K562 (cell line): ENCODE measurements around the gene TPO. TPM values are rescaled to one million over a fixed set of nuclear protein-coding genes. Genes with fewer than 3 reads are reported as not detected.

ENCODE experiments used
- ATAC-seq: fragments of 200-7000 bp; cut with Tn5 transposase; 3 replicates; pipeline ENCODE4 v1.9.1; 2020; ENCODE audit warnings: moderate library complexity
- BruUV-seq: library from RNA; stranded (reverse); fragments of 400-500 nt; replicated peaks from 2 replicates; lab custom pipeline; 2021; lab: Mats Ljungman, UMichigan
- CTCF ChIA-PET: fragments of 300-600 bp; formaldehyde crosslinking; extraction: SDS; loops from one replicate; lab custom pipeline; 2021; ENCODE audit warnings: low intra/inter-chr PET ratio; lab: Yijun Ruan, JAX
- POLR2A ChIA-PET: fragments of 300-600, 350-650 bp; sonication (Branson Sonifier 250); formaldehyde crosslinking; extraction: SDS; loops from one replicate; lab custom pipeline; 2021; ENCODE audit warnings: antibody characterized with exemption, inconsistent platforms; lab: Yijun Ruan, JAX
- DNase-seq, 4 experiments: peaks; one replicate each; pipeline versions ENCODE4 v3.0.0 to v3.0.0-alpha.2; 2011 to 2018; ENCODE audit warnings: low spot score in 3 of 4, mixed read lengths in 3 of 4; ENCODE audit errors: extremely low read depth in 1 of 4
- FAIRE-seq: peaks from 2 replicates; lab custom pipeline; 2011; peaks lifted over from hg19 to GRCh38; lab: Jason Lieb, UNC
- H2AFZ ChIP-seq: 2 replicates; pipeline ENCODE4 v1.6.0; 2011; ENCODE audit warnings: low read depth, low read length, control low read depth, inconsistent platforms
- H3K27ac ChIP-seq: fragments of 200-600 bp; 3 replicates; pipeline ENCODE4 v1.8.0; 2011; ENCODE audit warnings: low read depth, mild to moderate bottlenecking, control low read depth, inconsistent platforms, low read length, moderate library complexity, mixed read lengths; ENCODE audit errors: extremely low read depth
- H3K27me3 ChIP-seq, 2 experiments: fragments of 300-600 bp in 1 of 2; 2 replicates in 1 of 2; 3 replicates in 1 of 2; pipeline versions ENCODE4 v1.6.0 to v1.8.0; 2011; ENCODE audit warnings: inconsistent platforms in 2 of 2, low read length in 2 of 2, mild to moderate bottlenecking in 1 of 2, mixed read lengths in 1 of 2, moderate library complexity in 1 of 2; ENCODE audit not compliant: control insufficient read depth in 2 of 2, insufficient read depth in 2 of 2
- H3K36me3 ChIP-seq: fragments of 300-600 bp; 3 replicates; pipeline ENCODE4 v1.8.0; 2011; ENCODE audit warnings: mild to moderate bottlenecking, low read length, inconsistent platforms; ENCODE audit not compliant: control insufficient read depth, insufficient read depth
- H3K4me1 ChIP-seq, 2 experiments: fragments of 200-600 bp in 1 of 2; replicated peaks in 1 of 2; 2 replicates in 1 of 2; 3 replicates in 1 of 2; pipeline versions ENCODE4 v1.5.1 to v1.8.0; 2011; ENCODE audit warnings: inconsistent platforms in 2 of 2, low read length in 2 of 2, mild to moderate bottlenecking in 1 of 2, mixed read lengths in 1 of 2, moderate library complexity in 1 of 2; ENCODE audit not compliant: control insufficient read depth in 2 of 2, insufficient read depth in 2 of 2
- H3K4me2 ChIP-seq: 2 replicates; pipeline ENCODE4 v1.6.1; 2011; ENCODE audit warnings: low read length, control low read depth, inconsistent platforms, mixed read lengths; ENCODE audit not compliant: insufficient read depth
- H3K4me3 ChIP-seq: fragments of 200-600 bp; sonication (generic), shearing (Covaris generic); 2 replicates; pipeline ENCODE4 v1.5.1; 2016; ENCODE audit warnings: control low read depth, inconsistent platforms
- H3K79me2 ChIP-seq: fragments of 200-600 bp; 3 replicates; pipeline ENCODE4 v1.8.0; 2011; ENCODE audit warnings: low read length, inconsistent platforms; ENCODE audit not compliant: control insufficient read depth, insufficient read depth
- H3K9ac ChIP-seq, 2 experiments: 2 replicates each; pipeline versions ENCODE4 v1.6.0 to v1.6.1; 2011; ENCODE audit warnings: low read depth in 2 of 2, low read length in 2 of 2, control low read depth in 1 of 2, inconsistent platforms in 1 of 2, mild to moderate bottlenecking in 1 of 2, mixed read lengths in 1 of 2; ENCODE audit not compliant: insufficient read depth in 1 of 2
- H3K9me1 ChIP-seq: one replicate; pipeline ENCODE4 v1.6.0; 2011; ENCODE audit warnings: inconsistent platforms, mild to moderate bottlenecking, low read length, moderate library complexity; ENCODE audit not compliant: control insufficient read depth, insufficient read depth
- H3K9me3 ChIP-seq: replicated peaks from 2 replicates; pipeline ENCODE4 v1.5.1; 2011; ENCODE audit warnings: low read depth, low read length, inconsistent platforms; ENCODE audit not compliant: control insufficient read depth, insufficient read depth
- H4K20me1 ChIP-seq: replicated peaks from 2 replicates; pipeline ENCODE4 v1.6.1; 2011; ENCODE audit warnings: low read length, inconsistent platforms, mixed read lengths; ENCODE audit not compliant: control insufficient read depth, insufficient read depth
- DPF2 ChIP-seq: fragments of 450-650 bp; IDR thresholded peaks from 2 replicates; pipeline ENCODE4 v1.6.1; 2016
- XRCC4 ChIP-seq: IDR thresholded peaks from one replicate; pipeline ENCODE4 v1.6.1; 2011; ENCODE audit not compliant: insufficient read depth, insufficient read length; ENCODE audit errors: extremely low read depth
- ZC3H11A ChIP-seq: IDR thresholded peaks from 2 replicates; pipeline ENCODE4 v1.6.1; 2012; ENCODE audit warnings: low read depth, low read length, improper control_type of control experiment
- WGBS: fragments of 100-300 bp; shearing (Covaris generic); methylation state at CpG from one replicate; pipeline ENCODE4 v1.1.6; 2016; ENCODE audit warnings: low coverage, mixed read lengths; ENCODE audit not compliant: insufficient coverage; ENCODE audit errors: missing lambda C conversion rate; 5-methylcytosine and 5-hydroxymethylcytosine counted together
- in situ Hi-C: fragments of 300-500 bp; cut with MboI; formaldehyde crosslinking; loops from 4 replicates; pipeline ENCODE4 v1.15.0; 2018; ENCODE audit warnings: inconsistent platforms, mixed read lengths
- intact Hi-C: fragments of 100-400 bp; cut with micrococcal nuclease; formaldehyde crosslinking; loops from 2 replicates; pipeline ENCODE4 v1.14.2; 2022
- polyA plus RNA-seq, 8 experiments: library from polyadenylated mRNA; depleted of rRNA in 4 of 8; stranded (reverse) in 5 of 8; unstranded in 3 of 8; fragments of >200 nt; fragmentation: Nextera tagmentation in 2 of 8; fragmentation: Illumina TruSeq in 1 of 8; extraction: Ambion mirVana in 2 of 8; extraction: Trizol in 1 of 8; gene quantifications; 2 replicates each; pipeline versions ENCODE4 v1.2.1 to v1.2.3, GENCODE V29; 2011 to 2014; ENCODE audit warnings: inconsistent platforms in 1 of 8, missing spikeins in 1 of 8
- total RNA-seq, 7 experiments: library from RNA; depleted of rRNA in 6 of 7; stranded (reverse); fragments of >200 nt in 6 of 7; fragmentation: Illumina TruSeq in 2 of 7; extraction: Trizol in 2 of 7; gene quantifications; 2 replicates each; pipeline versions ENCODE4 v1.2.1 to v1.2.3, GENCODE V29; 2011 to 2021; ENCODE audit warnings: low replicate concordance in 1 of 7
- TF ChIP-seq, protein P1 (sequence below): fragments of 250-450 bp; sonication (Bioruptor Pico); IDR thresholded peaks from 2 replicates; pipeline ENCODE4 v1.5.0; 2021; ENCODE audit warnings: mild to moderate bottlenecking, moderate library complexity
- TF ChIP-seq, protein P2 (sequence below): sonication (generic); formaldehyde crosslinking; IDR thresholded peaks from 2 replicates; pipeline ENCODE4 v1.8.0; 2022; ENCODE audit warnings: mild to moderate bottlenecking, missing genetic modification reagents

Gene TPO
- total and polyA plus RNA-seq, 9 of the 15 experiments (the other 6 are each of a cell fraction or from before 2014, with no cell fraction given) = not detected

DNA sequence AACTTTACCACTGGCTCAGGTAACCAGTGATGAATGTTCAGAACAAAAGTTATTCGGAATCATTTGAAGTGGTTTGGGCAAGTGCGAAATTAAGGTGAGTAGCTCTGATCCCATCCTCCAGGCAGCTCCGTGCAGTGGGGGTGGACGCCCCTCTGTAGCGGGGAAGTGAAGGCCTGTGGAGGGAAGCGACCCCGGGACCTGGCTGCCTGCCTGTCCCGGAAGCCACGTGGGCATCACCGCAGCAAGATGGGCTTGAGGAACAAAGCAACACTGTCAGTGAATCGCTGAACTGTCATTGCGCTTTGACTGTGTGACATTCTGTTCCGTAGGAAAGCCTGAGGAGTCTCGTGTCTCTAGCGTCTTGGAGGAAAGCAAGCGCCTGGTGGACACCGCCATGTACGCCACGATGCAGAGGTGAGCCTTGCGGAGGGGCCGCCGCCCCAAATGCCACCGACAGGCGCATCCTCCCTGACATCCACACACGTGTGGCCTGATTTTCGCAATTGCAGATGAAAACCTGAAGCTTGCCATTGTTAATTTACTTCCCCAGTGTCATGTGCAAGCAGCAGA lies 9.5 kb downstream of the TPO start:
- intact Hi-C loops = no loop called here
- no TSS peak for BruUV-seq
- H2AFZ ChIP-seq = no peak overlapping the region
- no peak overlapping the region for H3K4me2 ChIP-seq
- ChIA-PET POLR2A (no interaction called here), CTCF (no interaction called here)
- FAIRE-seq (no peak), ATAC-seq (no peak), DNase-seq (no peak)
- H3K27me3 ChIP-seq = peaks cover 0 to 32% of the 10 kb centered on the region in 2 experiments; a peak in 3 of 5 replicates
- no peak overlapping the region for H3K27ac ChIP-seq
- 2% methylated on average over 25 of the region's 26 CpGs for WGBS
- H3K36me3 ChIP-seq = no peaks in the 10 kb centered on the region
- in situ Hi-C loops = no loop called here
- H3K9me1 ChIP-seq = no peaks in the 10 kb centered on the region
- no peaks in the 10 kb centered on the region for H3K79me2 ChIP-seq
- no peaks in the 10 kb centered on the region for H3K9me3 ChIP-seq
- no peaks in the 10 kb centered on the region for H3K4me1 ChIP-seq
- no peak overlapping the region for H3K4me3 ChIP-seq
- H3K9ac ChIP-seq = no peak overlapping the region
- H4K20me1 ChIP-seq = no peaks in the 10 kb centered on the region
- TF ChIP-seq ZC3H11A (no peak), DPF2 (no peak), XRCC4 (no peak)
- TF ChIP-seq, protein P1, sequence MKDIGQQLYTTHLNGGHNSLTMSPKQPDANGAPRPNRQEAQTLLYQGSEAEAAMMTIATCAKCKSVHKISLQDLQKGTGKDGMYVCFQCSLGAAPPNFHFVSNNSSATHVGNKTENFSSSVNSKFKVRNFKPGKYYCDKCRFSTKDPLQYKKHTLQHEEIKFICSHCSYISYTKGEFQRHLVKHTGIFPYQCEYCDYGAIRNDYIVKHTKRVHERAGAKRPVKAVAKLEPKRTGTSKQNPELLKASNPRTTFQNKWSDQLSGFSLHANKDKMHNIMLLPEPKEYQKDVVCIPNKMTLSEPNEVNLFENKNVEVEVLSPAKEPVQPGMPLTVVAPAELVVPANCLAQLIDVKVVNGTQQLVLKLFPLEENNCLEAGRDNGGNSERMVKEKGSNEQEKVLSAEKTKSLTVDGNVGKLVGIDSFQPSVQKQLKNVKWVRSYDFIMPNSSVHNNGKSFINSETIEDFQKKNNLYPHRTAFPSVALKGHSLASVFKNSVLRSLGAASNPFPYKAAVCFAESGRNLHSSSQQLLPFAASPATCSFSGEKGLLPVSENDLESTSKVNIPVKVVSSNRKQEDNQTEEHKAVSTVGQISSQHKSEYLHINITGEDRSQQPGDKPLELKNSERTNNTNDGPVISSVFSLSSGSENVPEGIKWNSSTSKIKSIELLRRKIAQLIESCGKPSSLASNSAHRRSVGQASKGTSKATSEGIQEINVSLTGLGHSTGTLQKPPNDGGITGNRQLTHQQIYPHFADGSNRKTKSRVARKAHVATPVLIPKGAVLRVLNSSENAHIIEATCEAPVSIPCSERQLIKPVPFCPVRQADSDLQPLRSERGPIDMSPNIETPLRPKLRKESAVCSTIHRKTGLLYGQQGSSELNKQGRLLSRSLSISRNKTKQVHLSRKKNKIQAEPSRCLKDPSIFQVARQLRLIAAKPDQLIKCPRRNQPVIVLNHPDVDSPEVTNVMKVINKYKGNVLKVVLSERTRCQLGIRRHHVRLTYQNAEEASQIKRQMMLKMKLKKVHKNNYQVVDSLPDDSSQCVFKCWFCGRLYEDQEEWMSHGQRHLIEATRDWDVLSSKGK (CRISPR knock-in tag) = no peak
- TF ChIP-seq, protein P2, sequence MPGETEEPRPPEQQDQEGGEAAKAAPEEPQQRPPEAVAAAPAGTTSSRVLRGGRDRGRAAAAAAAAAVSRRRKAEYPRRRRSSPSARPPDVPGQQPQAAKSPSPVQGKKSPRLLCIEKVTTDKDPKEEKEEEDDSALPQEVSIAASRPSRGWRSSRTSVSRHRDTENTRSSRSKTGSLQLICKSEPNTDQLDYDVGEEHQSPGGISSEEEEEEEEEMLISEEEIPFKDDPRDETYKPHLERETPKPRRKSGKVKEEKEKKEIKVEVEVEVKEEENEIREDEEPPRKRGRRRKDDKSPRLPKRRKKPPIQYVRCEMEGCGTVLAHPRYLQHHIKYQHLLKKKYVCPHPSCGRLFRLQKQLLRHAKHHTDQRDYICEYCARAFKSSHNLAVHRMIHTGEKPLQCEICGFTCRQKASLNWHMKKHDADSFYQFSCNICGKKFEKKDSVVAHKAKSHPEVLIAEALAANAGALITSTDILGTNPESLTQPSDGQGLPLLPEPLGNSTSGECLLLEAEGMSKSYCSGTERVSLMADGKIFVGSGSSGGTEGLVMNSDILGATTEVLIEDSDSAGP (CRISPR knock-in tag) = no peak
